GM20431 (cell line): ENCODE results near the gene MBOAT7.

Source experiments
- in situ Hi-C: fragments of 300-500 bp; cut with MseI, MboI; formaldehyde crosslinking; loops from one replicate; pipeline ENCODE4 v1.15.0; 2020; ENCODE audit warnings: low sequenced_read_pairs; ENCODE audit not compliant: unreplicated experiment

MBOAT7 gene

DNA sequence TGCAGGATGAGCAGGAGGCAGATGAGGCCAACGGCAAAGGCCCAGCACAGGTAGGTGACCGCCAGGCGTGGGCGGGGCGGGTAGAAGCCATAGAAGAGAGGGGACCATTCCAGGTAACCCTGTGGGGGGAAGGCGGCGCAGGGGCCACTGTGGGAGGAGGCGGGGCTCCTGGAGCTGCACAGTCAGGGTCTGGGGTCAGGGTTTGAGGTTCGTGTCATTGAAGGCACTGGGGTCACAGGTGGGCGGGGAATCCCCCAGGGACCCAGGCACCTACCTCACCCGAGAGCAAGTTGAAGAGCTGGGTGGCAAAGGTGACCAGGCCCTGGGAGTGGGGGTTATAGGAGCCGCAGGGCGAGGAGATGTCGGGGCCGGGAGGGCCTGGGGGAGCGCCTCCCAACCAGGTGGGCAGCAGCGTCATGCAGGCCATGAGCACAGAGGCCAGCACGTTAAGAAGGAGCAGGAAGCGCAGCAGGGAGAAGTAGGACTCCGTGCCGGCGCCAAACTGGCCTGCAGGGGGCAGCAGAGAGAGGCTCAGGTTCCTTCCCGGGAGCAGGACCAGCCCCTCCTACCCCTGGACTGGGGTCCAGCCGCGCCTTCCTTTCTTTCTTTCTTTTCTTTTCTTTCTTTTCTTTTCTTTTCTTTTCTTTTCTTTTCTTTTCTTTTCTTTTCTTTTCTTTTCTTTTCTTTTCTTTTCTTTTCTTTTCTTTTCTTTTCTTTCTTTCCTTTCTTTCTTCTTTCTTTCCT lies 21.0 kb downstream of the MBOAT7 start:
- in situ Hi-C loops: no loop called here

DNA sequence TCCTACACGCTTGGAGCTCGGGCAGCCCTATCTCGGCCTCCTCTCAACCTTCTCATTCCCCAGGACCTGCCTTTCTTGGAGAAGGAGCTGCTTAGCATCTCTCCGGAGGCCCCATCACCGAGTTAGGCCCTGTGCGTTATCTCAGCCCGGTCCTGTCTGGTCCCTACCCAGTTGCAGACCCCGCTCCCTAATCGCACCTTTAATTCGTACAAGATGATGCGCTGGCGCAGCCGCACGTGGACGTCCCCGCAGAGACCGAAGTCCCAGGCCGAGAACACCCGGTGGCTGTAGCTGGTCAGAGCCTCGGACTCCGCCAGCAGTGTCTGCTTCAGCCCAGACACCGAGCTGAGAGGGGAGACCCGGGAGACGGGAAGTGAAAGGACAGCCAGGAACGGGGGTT lies 24.2 kb downstream of the MBOAT7 start:
- in situ Hi-C loops: no loop called here

DNA sequence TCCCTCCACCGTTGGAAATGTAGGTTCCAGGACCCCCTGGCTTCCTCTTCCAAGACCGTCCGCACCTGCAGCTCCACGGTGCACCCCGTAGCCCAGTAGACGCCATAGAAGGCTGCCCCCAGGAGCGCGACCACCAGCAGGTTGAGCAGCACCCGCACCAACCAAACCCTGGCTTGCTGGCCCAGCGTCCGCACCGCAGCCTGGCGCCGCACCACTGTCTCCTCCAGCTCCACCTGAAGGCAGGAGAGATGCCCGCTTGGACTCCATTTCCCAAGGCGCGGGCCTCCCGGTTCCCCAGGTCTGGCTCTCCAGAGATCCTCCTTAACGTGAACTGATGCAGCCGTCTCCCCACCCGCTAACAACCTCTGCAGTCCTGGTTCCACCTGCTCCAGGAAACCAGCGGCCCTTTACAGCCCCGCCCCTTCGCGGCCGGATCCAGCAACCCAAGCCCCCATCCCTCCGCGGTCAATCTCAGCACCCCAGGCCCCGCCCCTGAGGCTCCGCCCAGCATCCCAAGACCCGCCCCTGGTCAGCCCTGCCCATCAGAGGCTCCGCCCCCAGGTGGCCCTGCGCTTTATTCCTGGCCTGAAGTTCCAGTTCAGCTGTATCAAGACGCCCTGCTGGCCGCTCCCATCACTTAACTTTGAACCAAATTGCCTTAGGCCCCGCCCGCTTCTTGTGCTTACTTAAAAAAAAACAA lies 24.9 kb downstream of the MBOAT7 start:
- in situ Hi-C loops: no loop called here

DNA sequence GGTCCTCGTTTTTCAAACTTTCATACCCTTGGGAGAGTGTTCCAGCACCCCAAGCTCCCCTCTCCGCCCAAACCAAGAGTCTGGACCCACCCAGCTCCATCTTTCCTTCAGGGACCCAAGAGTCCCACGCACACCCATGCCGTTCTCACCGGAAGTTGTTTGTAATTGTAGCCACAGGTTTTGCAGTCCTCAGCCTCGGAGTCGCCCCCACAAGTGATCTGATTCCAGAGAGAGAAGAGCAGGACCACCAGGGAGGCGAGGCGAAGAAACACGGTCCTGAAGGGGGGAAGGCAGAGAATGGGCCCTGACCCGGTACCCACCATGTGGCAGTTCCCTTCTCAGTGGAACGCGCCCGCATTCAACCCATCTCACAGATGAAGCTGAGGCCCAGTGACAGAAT lies 26.5 kb downstream of the MBOAT7 start:
- in situ Hi-C loops: no loop called here

DNA sequence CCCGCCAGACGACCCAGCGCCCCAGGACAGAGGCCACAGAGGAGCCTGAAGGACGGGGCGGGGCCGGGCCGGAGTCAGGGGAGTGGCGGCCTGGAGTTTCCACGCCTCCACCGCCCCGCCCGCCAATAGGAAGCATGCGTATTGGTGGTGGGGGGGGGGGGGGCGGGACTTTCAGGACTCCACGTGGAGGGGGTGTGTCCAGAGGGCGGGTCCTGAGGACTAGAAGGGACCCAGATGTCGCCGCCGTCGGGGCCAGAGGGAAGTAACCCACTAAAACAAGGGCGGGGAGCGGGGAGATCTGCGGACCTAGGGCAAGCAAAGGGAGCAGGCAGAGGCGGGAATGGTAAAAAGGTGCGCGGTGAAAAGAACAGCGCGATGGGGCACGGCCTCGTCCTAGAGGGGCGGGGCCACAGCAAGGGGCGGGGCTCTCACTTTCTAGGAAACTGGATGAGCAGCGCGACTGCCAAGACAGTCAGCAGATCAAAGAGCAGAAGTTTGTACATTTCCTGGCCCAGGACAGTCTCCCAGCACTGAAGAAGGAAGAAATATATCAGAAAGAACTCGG lies 27.1 kb downstream of the MBOAT7 start:
- in situ Hi-C loops: no loop called here

DNA sequence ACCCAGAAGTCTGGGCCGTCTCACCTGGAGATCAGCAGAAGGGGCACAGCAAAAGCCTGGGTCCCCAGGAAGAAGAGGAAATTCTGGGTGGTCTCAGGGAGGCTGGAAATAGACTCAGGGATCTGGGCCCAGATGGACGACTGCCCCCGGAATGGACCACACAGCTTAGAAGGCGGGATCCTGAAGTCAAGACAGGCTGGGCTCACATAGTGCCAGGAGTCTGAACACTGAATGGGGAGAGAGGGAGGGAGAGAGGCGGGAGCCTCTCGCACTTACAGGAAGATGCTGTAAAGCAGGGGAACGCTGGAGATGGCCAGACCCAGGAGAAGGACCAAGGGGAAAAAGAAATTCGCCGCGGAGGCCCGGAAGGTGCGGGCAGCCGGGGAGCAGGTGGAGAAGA lies 28.5 kb downstream of the MBOAT7 start:
- in situ Hi-C loops: no loop called here

DNA sequence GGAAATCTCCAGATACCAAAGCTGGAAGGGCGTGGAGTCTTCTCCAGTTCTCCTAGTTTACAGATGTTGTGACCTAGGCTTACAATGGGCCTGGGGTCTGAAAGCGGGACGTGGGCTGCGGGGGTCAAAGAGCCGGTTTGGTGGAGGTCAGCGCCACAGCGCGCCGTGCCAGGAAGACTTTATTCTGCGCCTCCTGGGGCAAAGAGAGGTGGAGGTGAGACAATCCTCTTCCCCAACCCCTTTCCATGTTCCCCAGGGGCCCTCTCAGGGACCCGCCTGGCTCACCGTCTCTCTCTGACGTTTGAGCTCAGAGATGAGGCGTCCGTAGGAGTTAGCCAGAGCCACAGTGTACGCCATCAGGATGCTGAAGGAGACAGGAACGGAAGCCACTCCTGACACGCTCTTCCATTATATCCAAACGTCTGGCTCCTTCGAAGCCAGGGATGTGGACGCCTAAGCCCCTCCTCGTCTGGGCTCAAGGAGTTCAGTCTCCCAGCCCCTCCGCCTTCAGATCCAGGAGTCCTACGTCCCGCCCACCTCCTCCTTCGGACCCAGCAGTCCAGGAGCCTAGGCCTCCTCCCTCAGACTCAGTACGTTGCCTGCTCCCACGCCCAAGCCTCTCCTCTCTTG lies 29.1 kb downstream of the MBOAT7 start:
- in situ Hi-C loops: no loop called here

DNA sequence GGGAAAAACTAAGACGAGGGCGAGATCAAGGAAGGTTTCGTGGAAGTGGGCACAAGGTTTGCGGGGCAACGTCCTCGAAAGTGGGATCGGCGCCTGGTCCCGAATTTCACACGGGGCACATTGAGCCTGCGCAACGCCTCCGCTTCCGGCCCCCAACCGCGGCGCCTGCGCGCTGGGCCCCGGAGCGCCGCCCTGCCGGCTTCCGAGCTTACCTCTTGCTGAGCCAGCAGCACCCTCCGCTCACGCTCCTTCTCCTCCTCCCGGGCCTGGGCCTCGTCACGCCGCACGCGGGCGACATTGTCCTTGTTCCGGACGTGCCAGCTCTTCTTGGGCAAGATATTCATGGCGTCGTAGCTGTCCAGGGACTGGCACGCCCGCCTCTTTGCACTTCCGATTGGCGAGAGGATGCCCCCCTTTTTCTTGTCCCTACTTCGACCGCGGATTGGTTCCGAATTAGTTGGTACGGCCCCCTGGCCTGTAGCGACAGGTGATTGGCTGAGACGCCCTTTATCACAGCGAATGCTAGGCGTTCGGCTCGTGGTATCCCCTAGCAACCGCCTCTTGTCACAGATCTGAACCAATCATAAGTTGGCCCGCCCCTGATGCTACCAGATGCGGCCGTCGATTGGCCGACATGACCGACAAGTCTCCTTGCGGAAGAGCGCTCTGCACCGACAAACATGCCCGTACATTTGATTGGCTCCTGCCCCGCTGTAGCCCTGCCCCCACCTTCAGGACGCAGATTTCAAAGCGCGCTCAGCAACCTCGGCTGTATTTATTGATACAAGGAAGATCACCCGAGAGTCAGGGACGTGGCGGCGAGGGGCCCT lies 29.8 kb downstream of the MBOAT7 start, which contains the start of gene LENG1:
Gene LENG1, minus strand, starts transcription at position 370 of the 830 bp plus-strand sequence. Its CDS starts 26 bp downstream, at position 344.
- in situ Hi-C loops: no loop called here

DNA sequence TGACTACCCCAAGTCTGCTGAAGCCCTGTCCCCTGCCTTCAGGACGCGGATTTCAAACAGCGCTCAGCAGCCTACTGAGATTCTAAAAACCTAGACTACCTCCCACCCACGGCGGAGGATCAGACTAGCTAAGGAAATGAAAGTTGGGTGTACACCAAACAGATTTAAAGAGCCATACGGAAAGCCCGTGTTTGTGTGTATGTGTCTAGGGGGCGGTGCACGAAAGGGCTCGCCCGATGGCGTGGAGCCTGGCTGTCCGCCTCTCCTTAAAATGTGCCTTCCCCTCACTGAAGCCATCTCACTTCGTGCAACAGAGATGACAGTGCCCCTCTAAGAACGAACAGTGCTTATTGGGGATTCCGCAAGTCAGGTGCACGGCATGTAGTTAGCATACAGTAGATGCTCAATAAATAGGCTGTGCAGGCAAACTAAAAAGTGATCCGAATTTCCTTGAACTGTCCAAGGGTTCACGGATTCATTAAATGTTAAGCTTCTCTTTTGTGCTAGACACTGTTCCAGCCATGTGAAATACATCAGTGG lies 30.5 kb downstream of the MBOAT7 start:
- in situ Hi-C loops: no loop called here

DNA sequence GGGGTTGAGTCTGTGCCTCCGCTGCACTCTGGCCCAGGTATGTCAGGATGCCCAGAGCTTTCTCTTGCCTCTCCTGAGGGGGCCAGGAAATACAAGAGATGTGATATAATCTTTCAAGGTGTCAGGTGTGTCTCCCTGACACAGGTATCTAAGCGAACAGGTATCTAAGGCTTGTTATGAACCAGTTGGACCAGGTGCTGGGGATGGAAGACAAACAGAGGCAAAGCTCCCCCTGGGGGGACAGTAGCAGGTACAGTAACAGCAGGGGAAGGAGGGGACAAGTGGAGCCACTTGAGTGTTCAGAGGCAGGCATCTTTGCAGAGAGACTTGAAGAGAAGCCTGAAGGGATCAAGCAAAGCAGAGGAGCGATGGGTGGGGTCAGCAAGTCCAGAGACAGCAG lies 32.4 kb downstream of the MBOAT7 start:
- in situ Hi-C loops: no loop called here

DNA sequence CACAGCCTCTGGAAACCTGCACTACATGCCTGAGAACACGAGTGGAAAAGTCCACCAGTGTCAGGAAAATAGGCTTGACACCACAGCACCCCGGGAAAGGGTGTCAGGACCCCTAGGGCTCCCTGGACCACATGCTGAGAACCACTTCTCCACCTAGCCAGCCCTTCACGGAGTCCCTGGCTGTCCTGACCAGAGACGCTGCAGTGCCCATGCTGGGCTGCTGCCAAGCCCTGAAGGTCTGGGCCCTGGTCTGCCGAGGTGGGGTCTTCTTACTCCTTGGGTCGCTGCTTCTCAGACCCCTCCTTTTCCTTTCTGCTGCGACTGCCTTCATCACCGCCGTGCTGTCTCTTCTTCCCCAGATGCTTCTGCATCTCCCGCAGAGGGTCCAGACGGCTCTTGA lies 32.9 kb downstream of the MBOAT7 start:
- in situ Hi-C loops: no loop called here

DNA sequence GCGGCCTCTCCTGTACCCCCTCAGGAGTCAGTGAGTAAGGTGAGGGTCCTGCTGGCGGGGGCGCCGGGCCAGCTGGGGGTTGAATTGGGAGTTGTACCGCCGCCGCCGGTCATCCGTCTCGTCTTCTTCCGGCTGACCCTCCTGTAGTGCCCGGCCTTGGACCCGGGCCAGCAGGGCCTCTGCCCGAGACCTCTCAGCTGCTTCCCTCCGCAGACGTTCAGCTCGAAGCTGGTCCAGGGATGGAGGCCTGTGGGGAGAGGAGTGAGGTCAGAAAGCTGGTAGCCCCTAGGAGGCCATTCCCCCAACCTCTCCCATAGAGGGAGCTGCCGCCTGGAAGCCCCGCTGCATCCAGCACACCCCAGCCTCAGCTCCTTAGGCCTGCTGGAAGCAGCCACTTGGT lies 33.7 kb downstream of the MBOAT7 start:
- in situ Hi-C loops: no loop called here

DNA sequence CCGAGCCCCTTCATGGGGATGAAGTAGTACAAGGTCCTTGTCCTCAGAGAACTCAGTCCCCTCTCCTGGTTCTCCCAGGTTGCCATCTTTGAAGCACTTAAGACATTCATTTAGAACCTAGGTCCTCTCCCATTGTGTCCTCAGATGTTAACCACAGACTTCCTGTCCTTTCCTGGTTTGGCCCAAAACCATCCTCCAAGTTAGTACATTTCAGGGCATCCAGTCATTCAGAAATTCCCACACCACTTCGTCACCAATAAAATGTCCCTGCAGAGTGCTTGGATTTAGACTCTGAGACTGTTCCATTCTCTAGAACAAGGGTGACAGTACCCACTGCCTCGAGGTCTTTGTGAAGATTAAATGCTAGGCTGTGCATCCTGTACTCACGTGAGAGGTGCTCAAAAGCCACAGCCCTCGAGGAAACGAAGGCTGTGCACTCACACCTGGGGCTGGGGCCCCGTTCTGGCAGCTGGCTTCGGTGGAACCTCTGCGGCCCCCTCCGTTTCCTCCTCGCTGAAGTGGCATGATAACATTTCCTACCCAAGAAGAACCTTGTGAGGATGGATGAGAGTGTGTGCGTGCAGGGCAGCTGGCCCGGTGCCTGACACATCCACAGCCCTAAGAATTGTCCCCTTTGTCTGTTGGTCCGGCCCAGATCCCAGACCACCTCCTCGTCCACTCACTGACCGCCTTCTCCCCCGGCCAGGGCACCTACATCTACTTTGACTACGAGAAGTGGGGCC lies 34.6 kb downstream of the MBOAT7 start:
- in situ Hi-C loops: no loop called here

DNA sequence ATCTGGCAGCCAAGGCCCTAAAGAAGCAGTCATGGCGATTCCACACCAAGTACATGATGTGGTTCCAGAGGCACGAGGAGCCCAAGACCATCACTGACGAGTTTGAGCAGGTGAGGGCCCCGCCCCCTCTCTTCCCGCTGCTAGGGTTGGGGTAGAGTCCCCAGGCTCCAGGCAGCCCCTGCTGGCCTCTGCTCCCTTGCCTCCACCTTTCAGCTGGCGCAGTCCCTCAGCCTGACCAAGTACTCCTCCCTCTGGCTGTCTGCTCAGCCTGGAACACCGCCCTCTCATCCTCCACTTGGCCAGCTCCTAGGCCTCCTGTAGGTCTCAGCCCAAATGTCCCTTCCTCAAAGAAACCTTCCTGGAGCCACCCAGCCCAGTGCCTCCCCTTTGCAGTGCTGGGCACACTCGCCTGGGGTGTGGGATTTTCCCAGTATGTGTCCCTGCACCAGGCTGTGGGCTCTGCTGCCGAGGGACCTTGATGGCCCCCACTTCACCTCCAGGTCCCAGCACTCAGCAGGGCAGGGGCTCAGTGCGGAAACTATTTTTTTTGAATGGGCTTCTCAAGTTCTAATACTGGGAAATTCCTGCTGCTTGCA lies 35.6 kb downstream of the MBOAT7 start:
- in situ Hi-C loops: no loop called here

DNA sequence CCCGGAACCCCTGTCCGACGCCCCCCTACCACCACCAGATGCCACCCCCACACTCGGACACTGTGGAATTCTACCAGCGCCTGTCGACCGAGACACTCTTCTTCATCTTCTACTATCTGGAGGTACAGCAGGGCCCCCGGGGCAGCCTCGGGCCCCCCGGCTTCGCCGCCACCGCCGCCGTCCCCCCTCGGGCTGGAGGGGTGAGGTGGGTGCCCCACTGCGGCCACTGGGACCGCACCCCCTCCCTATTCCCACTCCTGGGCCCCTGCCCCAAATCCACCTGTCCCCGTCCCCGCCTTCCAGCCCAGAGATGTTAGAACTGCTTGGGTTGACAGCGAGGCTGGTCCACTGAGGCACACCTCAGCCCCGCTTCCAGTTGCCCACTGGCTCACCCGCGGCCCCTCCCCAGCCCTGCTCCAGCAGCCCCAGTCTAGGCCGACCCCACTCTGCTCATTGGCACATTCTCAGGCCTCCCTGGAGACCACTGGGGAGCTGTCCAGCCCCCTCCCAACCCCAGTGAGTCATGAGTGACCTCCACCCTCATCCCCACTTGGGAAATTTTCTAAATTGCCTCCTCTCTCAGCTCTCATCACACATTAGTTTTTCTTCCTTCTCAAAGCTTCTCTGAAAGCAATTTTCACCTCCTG lies 36.4 kb downstream of the MBOAT7 start:
- in situ Hi-C loops: no loop called here

DNA sequence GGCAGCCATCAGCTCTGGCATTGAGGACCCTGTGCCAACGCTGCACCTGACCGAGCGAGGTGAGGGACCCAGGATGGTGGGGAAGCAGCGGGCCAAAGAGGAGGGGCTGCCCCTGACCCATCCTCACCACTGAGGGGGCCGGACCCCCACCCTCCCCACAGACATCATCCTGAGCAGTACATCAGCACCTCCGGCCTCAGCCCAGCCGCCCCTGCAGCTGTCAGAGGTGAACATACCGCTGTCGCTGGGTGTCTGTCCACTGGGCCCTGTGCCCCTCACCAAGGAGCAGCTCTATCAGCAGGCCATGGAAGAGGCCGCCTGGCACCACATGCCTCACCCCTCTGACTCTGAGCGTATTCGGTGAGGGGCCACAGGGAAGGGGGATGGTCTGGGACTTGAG lies 37.1 kb downstream of the MBOAT7 start:
- in situ Hi-C loops: no loop called here

DNA sequence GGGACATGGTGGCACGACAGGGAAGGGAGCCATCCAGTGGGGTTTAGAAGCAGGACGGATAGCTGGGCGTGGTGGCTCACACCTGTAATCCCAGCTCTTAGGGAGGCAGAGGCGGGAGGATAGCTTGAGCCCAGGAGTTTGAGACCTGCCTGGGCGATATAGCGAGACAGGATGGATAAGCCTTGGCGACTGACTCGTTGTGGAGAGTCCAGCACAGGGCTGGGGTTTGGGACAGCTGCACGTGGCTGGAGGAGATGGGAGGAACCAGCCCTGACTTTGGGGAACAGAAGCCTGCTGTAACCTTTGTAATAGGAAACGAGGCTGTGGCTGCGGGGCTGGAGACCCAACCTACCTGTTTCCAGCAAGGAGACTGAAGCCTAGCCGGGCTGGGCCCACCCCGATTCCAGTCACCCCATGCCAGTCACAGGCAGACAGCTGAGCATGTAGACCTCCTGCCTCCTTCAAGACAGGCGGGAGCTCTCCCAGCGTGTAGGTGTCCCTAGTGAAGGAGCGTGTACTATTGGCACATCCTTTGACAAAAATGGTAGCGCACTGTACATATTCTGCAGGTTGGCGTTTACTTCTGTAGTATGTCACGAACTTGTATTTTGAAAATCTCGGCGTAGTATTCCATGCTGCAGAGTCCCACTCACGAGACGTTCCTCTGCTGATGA lies 37.9 kb downstream of the MBOAT7 start:
- in situ Hi-C loops: no loop called here
